Thoracic aorta (tissue), 2 donors: ENCODE measurements around the gene MYH6. TPM values are rescaled to one million over a fixed set of nuclear protein-coding genes. Genes with fewer than 3 reads are reported as not detected.

Experiments used
- ATAC-seq: fragments of 150-250 bp; one replicate; pipeline ENCODE4 v1.8.0; 2017; ENCODE audit warnings: low read depth; ENCODE audit not compliant: insufficient number of reproducible peaks, low FRiP score
- DNase-seq: peaks from one replicate; pipeline ENCODE4 v3.0.0-alpha.2; 2020; ENCODE audit warnings: low spot score
- H3K27ac ChIP-seq, 2 donors: fragments of 200-600 bp; sonication (generic); 1 replicate in 1 of 2; 2 replicates in 1 of 2; pipeline ENCODE4 v1.5.1; 2016; ENCODE audit warnings: mild to moderate bottlenecking in 2 of 2, moderate library complexity in 2 of 2
- H3K27me3 ChIP-seq: fragments of 200-600 bp; sonication (generic); replicated peaks from 2 replicates; pipeline ENCODE4 v1.6.0; 2016; ENCODE audit warnings: mild to moderate bottlenecking; ENCODE audit not compliant: insufficient read depth
- H3K36me3 ChIP-seq: fragments of 200-600 bp; sonication (generic); one replicate; pipeline ENCODE4 v1.5.1; 2016
- H3K4me1 ChIP-seq, 2 donors: fragments of 200-600 bp; sonication (generic); 1 replicate in 1 of 2; 2 replicates in 1 of 2; pipeline versions ENCODE4 v1.5.1 to v1.6.0; 2016; ENCODE audit warnings: low read depth in 2 of 2, mild to moderate bottlenecking in 1 of 2; ENCODE audit not compliant: control insufficient read depth in 1 of 2
- H3K4me3 ChIP-seq: fragments of 200-600 bp; sonication (generic); 2 replicates; pipeline ENCODE4 v1.5.1; 2016; ENCODE audit warnings: mild to moderate bottlenecking
- H3K9me3 ChIP-seq: fragments of 200-600 bp; sonication (generic); 2 replicates; pipeline ENCODE4 v1.5.1; 2016
- total RNA-seq, 2 donors: library from RNA; depleted of rRNA; stranded (reverse); fragments of >200 nt; gene quantifications; one replicate each; pipeline versions ENCODE4 v1.1.0 to v1.2.3, GENCODE V29; 2016
- TF ChIP-seq, protein P1 (sequence below): fragments of 200-600 bp; sonication (generic); IDR thresholded peaks from one replicate; pipeline ENCODE4 v1.5.1; 2019; ENCODE audit warnings: antibody characterized with exemption

Gene MYH6
- total RNA-seq, 2 donors from 2014 or later, result not detected

DNA sequence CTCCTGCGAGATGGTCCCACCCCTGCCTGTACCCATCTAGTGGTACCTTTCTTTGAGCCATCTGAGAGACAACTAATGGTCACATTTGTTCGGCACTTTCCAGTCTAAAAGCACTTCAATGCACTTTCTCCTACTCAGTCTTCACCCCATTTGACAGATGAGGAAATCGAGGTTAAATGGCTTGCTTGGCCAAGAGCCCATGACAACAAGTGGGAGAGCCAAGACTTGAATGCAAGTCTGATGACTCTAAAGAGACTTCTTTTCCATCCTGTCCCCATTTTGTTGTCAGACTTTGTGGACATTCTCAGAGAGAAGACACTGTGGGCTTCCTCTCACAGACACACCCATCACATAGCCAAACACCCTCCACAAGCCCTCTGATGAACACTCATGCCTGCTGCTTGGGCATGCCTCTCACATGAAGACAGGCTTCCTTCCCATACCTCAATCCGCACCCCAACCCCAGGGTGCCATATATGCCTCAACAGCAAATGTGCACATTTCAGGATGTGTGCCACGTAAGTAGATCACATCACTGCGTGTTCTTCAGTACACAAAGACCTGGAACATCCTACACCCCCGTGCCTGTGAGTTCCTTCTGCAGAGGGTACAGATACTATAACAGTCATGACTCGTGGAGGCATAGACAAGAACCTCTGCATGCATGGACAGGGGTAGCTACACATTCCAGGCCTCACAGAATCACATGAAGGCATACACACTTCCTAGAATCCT, 26.6 kb upstream of the MYH6 start:
- H3K9me3 ChIP-seq, result no peaks in the 10 kb centered on the region
- no peaks in the 10 kb centered on the region for H3K27me3 ChIP-seq
- DNase-seq (no peak), ATAC-seq (no peak)
- H3K27ac ChIP-seq, result no peak overlapping the region
- H3K36me3 ChIP-seq, result no peaks in the 10 kb centered on the region
- H3K4me3 ChIP-seq, result no peak overlapping the region
- H3K4me1 ChIP-seq, result no peaks in the 10 kb centered on the region
- TF ChIP-seq, protein P1, sequence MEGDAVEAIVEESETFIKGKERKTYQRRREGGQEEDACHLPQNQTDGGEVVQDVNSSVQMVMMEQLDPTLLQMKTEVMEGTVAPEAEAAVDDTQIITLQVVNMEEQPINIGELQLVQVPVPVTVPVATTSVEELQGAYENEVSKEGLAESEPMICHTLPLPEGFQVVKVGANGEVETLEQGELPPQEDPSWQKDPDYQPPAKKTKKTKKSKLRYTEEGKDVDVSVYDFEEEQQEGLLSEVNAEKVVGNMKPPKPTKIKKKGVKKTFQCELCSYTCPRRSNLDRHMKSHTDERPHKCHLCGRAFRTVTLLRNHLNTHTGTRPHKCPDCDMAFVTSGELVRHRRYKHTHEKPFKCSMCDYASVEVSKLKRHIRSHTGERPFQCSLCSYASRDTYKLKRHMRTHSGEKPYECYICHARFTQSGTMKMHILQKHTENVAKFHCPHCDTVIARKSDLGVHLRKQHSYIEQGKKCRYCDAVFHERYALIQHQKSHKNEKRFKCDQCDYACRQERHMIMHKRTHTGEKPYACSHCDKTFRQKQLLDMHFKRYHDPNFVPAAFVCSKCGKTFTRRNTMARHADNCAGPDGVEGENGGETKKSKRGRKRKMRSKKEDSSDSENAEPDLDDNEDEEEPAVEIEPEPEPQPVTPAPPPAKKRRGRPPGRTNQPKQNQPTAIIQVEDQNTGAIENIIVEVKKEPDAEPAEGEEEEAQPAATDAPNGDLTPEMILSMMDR, result no peak

DNA sequence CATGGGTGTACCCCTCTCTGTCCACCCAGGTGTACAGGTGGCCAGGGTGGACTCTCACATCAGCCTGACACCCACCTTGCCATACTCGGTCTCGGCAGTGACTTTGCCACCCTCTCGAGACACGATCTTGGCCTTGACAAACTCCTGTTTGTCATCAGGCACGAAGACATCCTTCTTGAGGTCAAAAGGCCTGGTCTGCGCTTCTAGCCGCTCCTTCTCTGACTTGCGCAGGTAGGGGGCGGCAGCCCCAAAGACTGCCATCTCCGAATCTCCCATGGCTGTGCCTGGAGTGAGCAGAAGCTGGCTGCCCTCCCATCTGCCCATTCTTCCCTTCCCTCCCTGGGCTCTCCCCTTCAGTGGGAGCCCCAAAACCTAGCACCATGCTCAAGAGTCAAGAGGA, 25.4 kb upstream of the MYH6 start:
- H3K36me3 ChIP-seq, result no peaks in the 10 kb centered on the region
- H3K4me1 ChIP-seq, result no peaks in the 10 kb centered on the region
- no peak overlapping the region for H3K4me3 ChIP-seq
- H3K27ac ChIP-seq, result no peak overlapping the region
- TF ChIP-seq, protein P1, result no peak
- no peak for ATAC-seq
- DNase-seq, result no peak
- no peaks in the 10 kb centered on the region for H3K9me3 ChIP-seq
- no peaks in the 10 kb centered on the region for H3K27me3 ChIP-seq

DNA sequence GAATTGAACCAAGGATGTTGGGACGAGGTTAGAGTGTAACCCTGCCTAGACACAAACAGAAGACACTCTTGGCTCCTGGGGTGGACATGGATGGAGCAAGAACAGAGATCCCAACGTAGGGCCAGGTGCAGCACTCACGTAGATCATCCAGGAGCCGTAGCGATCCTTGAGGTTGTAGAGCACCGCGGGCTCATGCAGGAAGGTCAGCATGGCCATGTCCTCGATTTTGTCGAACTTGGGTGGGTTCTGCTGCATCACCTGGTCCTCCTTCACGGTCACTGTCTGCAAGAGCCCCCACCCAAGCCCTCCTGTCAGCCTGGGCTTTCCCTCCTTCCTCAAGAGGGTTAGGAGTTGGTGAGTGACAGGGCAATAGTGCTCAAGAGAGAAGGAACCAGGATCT, 24.9 kb upstream of the MYH6 start:
- DNase-seq, result no peak
- Histone ChIP-seq H3K4me1 (no peaks in the 10 kb centered on the region), H3K27me3 (no peaks in the 10 kb centered on the region), H3K9me3 (no peaks in the 10 kb centered on the region), H3K36me3 (no peaks in the 10 kb centered on the region), H3K4me3 (no peak overlapping the region), H3K27ac (no peak overlapping the region)
- ATAC-seq, result no peak
- TF ChIP-seq, protein P1, result no peak

DNA sequence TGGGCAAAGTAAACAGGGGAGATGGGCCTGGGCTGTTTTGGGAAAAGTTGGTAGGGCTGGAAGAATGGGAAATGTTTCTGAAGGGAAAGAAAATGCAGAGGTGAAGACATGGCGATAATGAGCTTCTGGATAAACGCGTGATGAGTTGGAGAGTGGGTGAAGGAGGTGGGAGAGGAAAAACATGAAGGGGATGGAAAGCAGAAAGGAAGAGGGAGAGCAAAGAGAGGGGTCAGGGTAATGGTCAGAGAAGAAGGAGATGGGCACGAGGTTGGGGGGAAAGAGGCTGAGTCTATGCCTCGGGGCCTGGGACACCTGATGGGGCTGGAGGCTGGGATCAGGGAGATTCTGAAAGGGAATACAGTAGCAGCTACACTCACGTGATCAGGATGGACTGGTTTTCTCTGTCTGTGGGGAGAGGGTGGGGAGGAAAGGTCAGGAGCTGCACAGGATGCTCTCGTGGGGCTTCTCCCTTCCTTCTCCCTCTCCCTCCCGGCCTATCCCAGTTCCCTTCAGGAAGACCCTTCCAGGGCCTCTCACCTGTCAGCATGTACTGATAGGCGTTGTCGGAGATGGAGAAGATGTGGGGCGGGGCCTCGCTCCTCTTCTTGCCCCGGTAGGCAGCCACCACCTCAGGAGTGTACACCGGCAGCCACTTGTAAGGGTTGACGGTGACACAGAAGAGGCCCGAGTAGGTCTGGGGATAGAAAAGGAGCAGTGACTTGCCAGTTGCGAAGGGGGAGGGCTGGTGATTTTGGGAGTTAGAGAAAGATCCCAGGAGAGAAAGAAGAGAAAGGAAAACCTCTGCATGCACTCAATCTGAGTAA, 24.2 kb upstream of the MYH6 start:
- H3K27ac ChIP-seq, result no peak overlapping the region
- H3K9me3 ChIP-seq, result no peaks in the 10 kb centered on the region
- H3K4me3 ChIP-seq, result no peak overlapping the region
- no peaks in the 10 kb centered on the region for H3K36me3 ChIP-seq
- H3K27me3 ChIP-seq, result no peaks in the 10 kb centered on the region
- no peaks in the 10 kb centered on the region for H3K4me1 ChIP-seq
- TF ChIP-seq, protein P1, result no peak
- ATAC-seq (no peak), DNase-seq (no peak)

DNA sequence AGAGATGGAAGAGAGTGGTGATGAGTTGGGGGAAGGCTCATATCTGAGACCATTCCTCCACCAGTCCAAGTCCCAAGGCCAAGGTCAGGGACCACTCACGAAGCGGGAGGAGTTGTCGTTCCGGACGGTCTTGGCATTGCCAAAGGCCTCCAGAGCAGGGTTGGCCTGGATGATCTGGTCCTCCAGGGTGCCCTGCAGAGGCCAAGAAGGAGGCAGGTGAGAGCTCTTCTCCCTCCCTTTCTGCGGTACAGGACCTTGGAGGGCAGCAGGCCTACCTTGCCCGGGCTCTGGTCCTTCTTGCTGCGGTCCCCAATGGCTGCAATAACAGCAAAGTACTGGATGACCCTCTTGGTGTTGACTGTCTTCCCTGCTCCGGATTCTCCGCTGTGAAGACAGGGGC, 23.4 kb upstream of the MYH6 start:
- DNase-seq (no peak), ATAC-seq (no peak)
- no peak overlapping the region for H3K4me3 ChIP-seq
- H3K36me3 ChIP-seq, result no peaks in the 10 kb centered on the region
- no peaks in the 10 kb centered on the region for H3K27me3 ChIP-seq
- H3K9me3 ChIP-seq, result no peaks in the 10 kb centered on the region
- TF ChIP-seq, protein P1, result no peak
- no peak overlapping the region for H3K27ac ChIP-seq
- no peaks in the 10 kb centered on the region for H3K4me1 ChIP-seq
